Uterus (tissue), 4 donors: Measurements from ENCODE around the gene ZNF772. TPM values are rescaled to one million over a fixed set of nuclear protein-coding genes. Genes with fewer than 3 reads are reported as not detected.
"Not testable (repeated sequence)": the region's sequence is repeated elsewhere in the genome, so short reads cannot be mapped to it uniquely, and the experiment has no call there.

Experiments
- DNase-seq, 2 donors: peaks; one replicate each; pipeline ENCODE4 v3.0.0-alpha.2; 2019 to 2020
- H3K27ac ChIP-seq, 2 donors: fragments of 200-600 bp; sonication (generic); 1 replicate in 1 of 2; 2 replicates in 1 of 2; pipeline ENCODE4 v1.5.1; 2016 to 2018
- H3K27me3 ChIP-seq, 2 donors: fragments of 200-600 bp; sonication (generic); one replicate each; pipeline ENCODE4 v1.5.1; 2018 to 2019; ENCODE audit warnings: control low read depth in 1 of 2
- H3K36me3 ChIP-seq, 2 donors: fragments of 200-600 bp; sonication (generic); one replicate each; pipeline ENCODE4 v1.5.1; 2019; ENCODE audit warnings: control low read depth in 1 of 2
- H3K4me1 ChIP-seq, 2 donors: fragments of 200-600 bp; sonication (generic); one replicate each; pipeline ENCODE4 v1.5.1; 2018 to 2019; ENCODE audit warnings: control low read depth in 1 of 2
- H3K4me3 ChIP-seq, 2 donors: fragments of 200-600 bp; sonication (generic); 1 replicate in 1 of 2; 2 replicates in 1 of 2; pipeline ENCODE4 v1.5.1; 2018 to 2019; ENCODE audit warnings: mild to moderate bottlenecking in 1 of 2
- H3K9me3 ChIP-seq, 2 donors: fragments of 200-600 bp; sonication (generic); one replicate each; pipeline ENCODE4 v1.5.1; 2019; ENCODE audit warnings: control low read depth in 1 of 2
- CTCF ChIP-seq, 4 experiments: fragments of 200-600 bp in 2 of 4; fragments of 450-650 bp in 2 of 4; sonication (generic) in 2 of 4; IDR thresholded peaks; one replicate each; pipeline ENCODE4 v1.5.1; 2016 to 2019; ENCODE audit warnings: antibody characterized with exemption in 4 of 4, mild to moderate bottlenecking in 2 of 4, moderate library complexity in 1 of 4
- POLR2A ChIP-seq, 2 donors: fragments of 450-650 bp; IDR thresholded peaks; one replicate each; pipeline ENCODE4 v1.6.1; 2016; ENCODE audit warnings: antibody characterized with exemption in 2 of 2, mild to moderate bottlenecking in 1 of 2, moderate library complexity in 1 of 2
- intact Hi-C: fragments of 100-400 bp; cut with DNase I; formaldehyde crosslinking; loops from one replicate; pipeline ENCODE4 v1.15.1; 2023; ENCODE audit warnings: low total_unique reads
- total RNA-seq, 4 donors: library from RNA; depleted of rRNA in 3 of 4; stranded (reverse); fragments of >200 nt in 3 of 4; gene quantifications; one replicate each; pipeline versions ENCODE4 v1.1.0 to v1.2.4, GENCODE V29; 2014 to 2023
- donor health status: DM: yes; HTN: yes; CAD: no.

Gene ZNF772
- 10 to 100 TPM in 3 of 4 donors, 1 to 10 TPM in 1; 7.2 to 48.0 (median 12.6) TPM for total RNA-seq

- peak in 2 of 4 experiments; percentile 28 to 38 for TF ChIP-seq CTCF (IDR thresholded peaks at IDR 0.05)
- no peak for TF ChIP-seq POLR2A (IDR thresholded peaks at IDR 0.05)
- Histone ChIP-seq H3K27ac (peak within 1 kb of the TSS; percentile 60 to 61), H3K4me1 (no peaks in the 10 kb centered on the region), H3K36me3 (no peaks in the 10 kb centered on the region), H3K4me3 (peak within 1 kb of the TSS; percentile 40 to 72), H3K27me3 (no peaks in the 10 kb centered on the region), H3K9me3 (peaks cover 0 to 39% of the 10 kb centered on the region in 2 donors)
- intact Hi-C loops = no loop called here
- peak; percentile 84 to 85 for DNase-seq
Observed at GRCh38 chr19:57477191-57478008, at the start of gene ZNF772. ZNF772 (minus strand) TSS chr19:57477566; CDS start chr19:57477309, 257 bp downstream.

GRCh38 chr19:57518021-57518420 is 40.7 kb upstream of the ZNF772 start:
- H3K4me1 ChIP-seq, intact Hi-C loops, DNase-seq, H3K36me3 ChIP-seq, H3K9me3 ChIP-seq, H3K4me3 ChIP-seq, H3K27ac ChIP-seq, H3K27me3 ChIP-seq: not testable (repeated sequence)

DNA sequence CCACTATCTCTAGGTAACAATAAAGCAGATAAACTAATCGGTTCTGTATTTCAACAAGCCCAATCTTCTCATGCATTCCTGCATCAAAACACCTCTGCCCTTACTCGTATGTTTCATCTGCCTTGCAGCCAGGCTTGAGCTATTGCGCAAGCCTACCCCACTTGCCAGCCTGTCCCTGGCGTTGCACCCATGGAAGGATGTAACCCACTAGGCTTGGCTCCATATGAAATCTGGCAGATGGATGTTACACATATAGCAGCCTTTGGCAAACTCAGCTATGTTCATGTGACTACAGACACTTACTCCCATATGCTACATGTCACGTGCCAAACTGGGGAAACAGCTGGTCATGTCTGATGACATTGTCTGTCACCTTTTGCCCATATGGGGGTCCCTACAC is 37.9 kb upstream of the ZNF772 start:
- intact Hi-C loops = no loop called here
- no peak overlapping the region for H3K4me3 ChIP-seq
- H3K36me3 ChIP-seq = no peaks in the 10 kb centered on the region
- H3K27me3 ChIP-seq = no peaks in the 10 kb centered on the region
- peaks cover 0 to 27% of the 10 kb centered on the region in 2 donors for H3K9me3 ChIP-seq
- TF ChIP-seq POLR2A (IDR thresholded peaks at IDR 0.05) (no peak), CTCF (IDR thresholded peaks at IDR 0.05) (no peak)
- H3K27ac ChIP-seq = no peak overlapping the region
- H3K4me1 ChIP-seq = no peaks in the 10 kb centered on the region
- no peak for DNase-seq

GRCh38 chr19:57512845-57513244 is 35.5 kb upstream of the ZNF772 start:
- Histone ChIP-seq H3K36me3 (no peaks in the 10 kb centered on the region), H3K4me1 (no peaks in the 10 kb centered on the region), H3K27me3 (no peaks in the 10 kb centered on the region), H3K27ac (no peak overlapping the region), H3K4me3 (no peak overlapping the region), H3K9me3 (peaks cover 0 to 42% of the 10 kb centered on the region in 2 donors)
- no peak for DNase-seq
- intact Hi-C loops = no loop called here
- TF ChIP-seq POLR2A (IDR thresholded peaks at IDR 0.05) = no peak
- no peak for TF ChIP-seq CTCF (IDR thresholded peaks at IDR 0.05)

GRCh38 chr19:57511484-57511883 is 34.1 kb upstream of the ZNF772 start:
- H3K36me3 ChIP-seq = no peaks in the 10 kb centered on the region
- no peak overlapping the region for H3K4me3 ChIP-seq
- no peaks in the 10 kb centered on the region for H3K4me1 ChIP-seq
- H3K9me3 ChIP-seq = peaks cover 0 to 49% of the 10 kb centered on the region in 2 donors
- no peak for TF ChIP-seq POLR2A (IDR thresholded peaks at IDR 0.05)
- TF ChIP-seq CTCF (IDR thresholded peaks at IDR 0.05) = no peak
- H3K27ac ChIP-seq = no peak overlapping the region
- no peak for DNase-seq
- no peaks in the 10 kb centered on the region for H3K27me3 ChIP-seq
- intact Hi-C loops = no loop called here
